Heart right ventricle (tissue), 16 donors: ENCODE data around the gene PCDHGA4. TPM values are rescaled to one million over a fixed set of nuclear protein-coding genes. Genes with fewer than 3 reads are reported as not detected.
"Not testable (repeated sequence)": the region's sequence is repeated elsewhere in the genome, so short reads cannot be mapped to it uniquely, and the experiment has no call there.

Source experiments
- ATAC-seq, 8 donors: fragments of 200-7000 bp; cut with Tn5 transposase; one replicate each; pipeline ENCODE4 v1.9.1; 2020; ENCODE audit warnings: mild to moderate bottlenecking in 8 of 8, moderate library complexity in 8 of 8, moderate number of reproducible peaks in 1 of 8
- DNase-seq, 2 donors: peaks; one replicate each; pipeline ENCODE4 v3.0.0-alpha.2; 2020
- H3K27ac ChIP-seq, 10 donors: fragments of 200-600 bp; sonication (generic) in 2 of 10; one replicate each; pipeline versions ENCODE4 v1.5.0 to v1.8.0; 2020 to 2022; ENCODE audit warnings: mild to moderate bottlenecking in 3 of 10
- H3K27me3 ChIP-seq, 7 donors: fragments of 200-600 bp; one replicate each; pipeline ENCODE4 v1.8.0; 2021 to 2022; ENCODE audit warnings: mild to moderate bottlenecking in 2 of 7
- H3K36me3 ChIP-seq, 9 donors: fragments of 200-600 bp; sonication (generic) in 1 of 9; one replicate each; pipeline versions ENCODE4 v1.5.0 to v1.8.0; 2020 to 2022; ENCODE audit warnings: mild to moderate bottlenecking in 2 of 9
- H3K4me1 ChIP-seq, 9 donors: fragments of 200-600 bp; sonication (generic) in 1 of 9; one replicate each; pipeline versions ENCODE4 v1.5.0 to v1.8.0; 2020 to 2022; ENCODE audit warnings: mild to moderate bottlenecking in 4 of 9
- H3K4me3 ChIP-seq, 10 donors: fragments of 200-600 bp; sonication (generic) in 2 of 10; one replicate each; pipeline versions ENCODE4 v1.5.0 to v1.8.0; 2020 to 2022; ENCODE audit warnings: mild to moderate bottlenecking in 7 of 10, moderate library complexity in 2 of 10
- H3K9me3 ChIP-seq, 11 donors: fragments of 200-600 bp in 10 of 11; sonication (generic) in 2 of 11; one replicate each; pipeline versions ENCODE4 v1.5.0 to v1.8.0; 2013 to 2022; ENCODE audit warnings: mild to moderate bottlenecking in 2 of 11, control low read depth in 1 of 11, moderate library complexity in 1 of 11
- WGBS, 2 donors: extraction: QIAGEN DNeasy Blood & Tissue Kit; methylation state at CpG; one replicate each; pipeline ENCODE4 v1.1.7; 2013; ENCODE audit warnings: inconsistent platforms in 1 of 2; 5-methylcytosine and 5-hydroxymethylcytosine counted together
- intact Hi-C, 10 donors: fragments of 100-400 bp; cut with DNase I; formaldehyde crosslinking; loops; one replicate each; pipeline versions ENCODE4 v1.11.1 to v1.14.2; 2022
- long read RNA-seq, 3 donors: library from polyadenylated mRNA; unstranded; transcript quantifications; one replicate each; pipeline ENCODE4 v2.0.0, GENCODE V29; 2020 to 2021
- polyA plus RNA-seq, 2 donors: library from polyadenylated mRNA; stranded (reverse); fragments of 200-250 nt; gene quantifications; one replicate each; pipeline ENCODE4 v1.2.3, GENCODE V29; 2013
- total RNA-seq, 10 donors: library from RNA; stranded (reverse); fragmentation: NEBNext Ultra II Directional in 3 of 10; extraction: Animal tissue kit (Norgen Biotek cat#: 25700) in 3 of 10; gene quantifications; one replicate each; pipeline versions ENCODE4 v1.2.1 to v1.2.4, GENCODE V29; 2021 to 2023
- TF ChIP-seq, protein P1 (sequence below), 9 donors: fragments of 200-600 bp; sonication (generic) in 2 of 9; IDR thresholded peaks; one replicate each; pipeline versions ENCODE4 v1.5.0 to v1.8.0; 2021 to 2022; ENCODE audit warnings: antibody characterized with exemption in 9 of 9, mild to moderate bottlenecking in 5 of 9, moderate library complexity in 1 of 9
- donor health status: Arrhythmogenic right ventricular cardiomyopathy.
- donor health status: ischemic (EF 13 %, LVEDD 7.1; RV severe dilation, severe dysfunction).
- donor health status: healthy with polysubstance abuse.
- donor health status: DM: no; HTN: yes; CAD: no.
- donor health status: DM: no; HTN: no; CAD: no.
- donor health status: ischemic (EF 25% LVEDD 6.9; RV normal size, moderate dysfunction).
- donor health status: ischemic (EF 25% LVEDD 5.7; RV mildly dilated, moderate dysfunction).
- donor health status: healthy.
- donor health status: DM: yes; HTN: yes; CAD: no.
- donor health status: Ischemic cardiomyopathy.
- donor health status: ischemic (EF 35%, LVEDD 5.7; RV mildly dilated, moderate dysfunction).
- donor health status: nonischemic (EF 11% LVEDD 7.7; RV severe dilation, severe dysfunction).
- donor health status: DM: yes; HTN: yes; CAD: no.
- donor health status: PGD.
- donor health status: ischemic (EF 29% LVEDD 5.4; RV normal size, mild dysfunction).
- donor health status: nonischemic (EF 23%, LVEDD 6.1; RV moderate dilation, normal function).

Gene PCDHGA4
- total RNA-seq: 10 to 100 TPM in 8 of 10 donors, 1 to 10 TPM in 2; 7.4 to 16.0 (median 10.5) TPM
- 1 to 10 TPM in 1 of 2 donors, under 1 TPM in 1; 0.70 to 4.8 TPM for polyA plus RNA-seq
- long read RNA-seq, donor 1, partial matches to known transcripts: 0 of 3 reads
- long read RNA-seq, donor 1, other reads (novel, unspliced or antisense): 1 of 3 reads
- long read RNA-seq, donor 2, partial matches to known transcripts: 0 of 2 reads
- long read RNA-seq, donor 2, other reads (novel, unspliced or antisense): 0 of 2 reads
- long read RNA-seq, donor 3, full-length matches to known transcripts: 2 of 2 reads
- long read RNA-seq, donor 3, partial matches to known transcripts: 0 of 2 reads
- long read RNA-seq, donor 3, other reads (novel, unspliced or antisense): 0 of 2 reads

DNA sequence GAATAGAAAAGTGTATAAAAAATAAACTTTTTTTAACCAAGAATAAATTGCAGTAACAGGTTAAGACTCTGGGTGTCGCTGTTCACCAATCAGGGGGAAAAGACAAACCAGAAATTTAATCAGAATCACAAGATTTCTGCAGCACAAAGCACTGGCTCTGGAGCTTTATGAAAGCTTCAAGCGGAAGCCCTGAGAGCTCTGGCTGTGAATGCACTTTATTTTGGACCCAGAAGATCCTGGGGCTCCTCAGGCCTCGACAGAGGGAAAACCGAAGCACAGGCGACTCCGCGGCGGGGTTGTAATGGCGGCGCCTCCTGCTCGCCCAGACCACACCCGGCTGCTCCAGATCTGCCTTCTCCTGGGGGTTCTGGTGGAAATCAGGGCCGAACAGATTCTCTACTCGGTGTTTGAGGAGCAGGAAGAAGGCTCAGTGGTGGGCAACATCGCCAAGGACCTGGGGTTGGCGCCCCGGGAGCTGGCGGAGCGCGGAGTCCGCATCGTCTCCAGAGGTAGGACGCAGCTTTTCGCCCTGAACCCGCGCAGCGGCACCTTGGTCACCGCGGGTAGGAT lies at the start of gene PCDHGA4:
PCDHGA4 (plus strand) TSS at position 122 of the 570 bp plus-strand sequence; CDS start at position 209, 87 bp downstream.
- peaks cover 0 to 45% (median 0%) of the 10 kb centered on the region in 7 donors for H3K27me3 ChIP-seq
- DNase-seq: no peak
- TF ChIP-seq, protein P1, sequence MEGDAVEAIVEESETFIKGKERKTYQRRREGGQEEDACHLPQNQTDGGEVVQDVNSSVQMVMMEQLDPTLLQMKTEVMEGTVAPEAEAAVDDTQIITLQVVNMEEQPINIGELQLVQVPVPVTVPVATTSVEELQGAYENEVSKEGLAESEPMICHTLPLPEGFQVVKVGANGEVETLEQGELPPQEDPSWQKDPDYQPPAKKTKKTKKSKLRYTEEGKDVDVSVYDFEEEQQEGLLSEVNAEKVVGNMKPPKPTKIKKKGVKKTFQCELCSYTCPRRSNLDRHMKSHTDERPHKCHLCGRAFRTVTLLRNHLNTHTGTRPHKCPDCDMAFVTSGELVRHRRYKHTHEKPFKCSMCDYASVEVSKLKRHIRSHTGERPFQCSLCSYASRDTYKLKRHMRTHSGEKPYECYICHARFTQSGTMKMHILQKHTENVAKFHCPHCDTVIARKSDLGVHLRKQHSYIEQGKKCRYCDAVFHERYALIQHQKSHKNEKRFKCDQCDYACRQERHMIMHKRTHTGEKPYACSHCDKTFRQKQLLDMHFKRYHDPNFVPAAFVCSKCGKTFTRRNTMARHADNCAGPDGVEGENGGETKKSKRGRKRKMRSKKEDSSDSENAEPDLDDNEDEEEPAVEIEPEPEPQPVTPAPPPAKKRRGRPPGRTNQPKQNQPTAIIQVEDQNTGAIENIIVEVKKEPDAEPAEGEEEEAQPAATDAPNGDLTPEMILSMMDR (IDR thresholded peaks at IDR 0.05): peak; percentile 13 to 61 (median 49)
- H3K4me1 ChIP-seq: peaks cover 0 to 34% (median 4%) of the 10 kb centered on the region in 9 donors
- peak within 1 kb of the TSS in 8 of 10 donors; percentile 2 to 40 (median 34) for H3K4me3 ChIP-seq
- peaks cover 0 to 98% (median 49%) of the 10 kb centered on the region in 11 donors for H3K9me3 ChIP-seq
- WGBS, 2 donors: 18 to 21% methylated on average over 29 of the region's 29 CpGs
- intact Hi-C loops: loop anchor here in 2 of 10 donors (5.0 to 10.0 kb wide), 2 partner anchors 37 to 50 kb away; partner anchors contain the start of genes PCDHGA8 (in 1 of the 2), PCDHGA9 (in 1 of the 2) and PCDHGB6 (in 1 of the 2)
- H3K27ac ChIP-seq: no peak within 1 kb of the TSS
- H3K36me3 ChIP-seq: peaks cover 0 to 44% (median 0%) of the 10 kb centered on the region in 9 donors
- no peak for ATAC-seq

DNA sequence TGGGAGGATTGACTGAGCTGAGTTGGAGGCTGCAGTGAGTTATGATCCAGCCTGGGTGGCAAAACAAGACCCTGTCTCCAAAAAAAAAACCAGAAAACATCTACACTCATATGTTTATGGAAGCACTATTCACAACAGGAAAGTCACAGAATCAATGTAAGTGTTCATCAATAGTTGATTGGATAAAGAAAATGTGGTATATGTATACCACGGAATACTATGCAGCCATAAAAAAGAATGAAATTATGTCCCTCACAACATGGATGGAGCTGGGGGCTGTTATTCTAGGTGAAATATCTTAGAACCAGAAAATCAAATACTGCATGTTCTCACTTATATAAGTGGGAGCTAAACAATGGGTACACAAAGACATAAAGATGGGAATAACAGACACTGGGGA lies 48.2 kb upstream of the PCDHGA4 start:
- ATAC-seq: no peak

GRCh38 chr5:141313711-141314110 lies 41.1 kb upstream of the PCDHGA4 start:
- ATAC-seq: no peak
- DNase-seq: no peak
- intact Hi-C loops: loop anchor here in 3 of 10 donors (5.0 to 10.0 kb wide), 3 partner anchors 59 to 89 kb away; partner anchors contain the start of gene PCDHB14 (in 1 of the 3)
- H3K27me3 ChIP-seq: no peaks in the 10 kb centered on the region
- H3K4me3 ChIP-seq: no peak overlapping the region
- H3K9me3 ChIP-seq: peaks cover 0 to 100% (median 91%) of the 10 kb centered on the region in 11 donors
- H3K36me3 ChIP-seq: peaks cover 0 to 60% (median 10%) of the 10 kb centered on the region in 9 donors
- TF ChIP-seq, protein P1 (IDR thresholded peaks at IDR 0.05): no peak
- peaks cover 0 to 8% (median 0%) of the 10 kb centered on the region in 9 donors for H3K4me1 ChIP-seq
- H3K27ac ChIP-seq: no peak overlapping the region

More for the DNA sequence above, 48.2 kb upstream of the PCDHGA4 start:
- TF ChIP-seq, protein P1 (IDR thresholded peaks at IDR 0.05): no peak
- WGBS, 2 donors: 97 to 100% methylated on average over 1 of the region's 1 CpG
- no peaks in the 10 kb centered on the region for H3K36me3 ChIP-seq
- H3K4me1 ChIP-seq: no peaks in the 10 kb centered on the region
- intact Hi-C loops: no loop called here
- H3K4me3 ChIP-seq: no peak overlapping the region
- no peak overlapping the region for H3K27ac ChIP-seq
- no peak for DNase-seq
- H3K9me3 ChIP-seq: peaks cover 0 to 100% (median 81%) of the 10 kb centered on the region in 11 donors
- no peaks in the 10 kb centered on the region for H3K27me3 ChIP-seq

GRCh38 chr5:141316963-141317362 lies 37.9 kb upstream of the PCDHGA4 start:
- peaks cover 0 to 22% (median 13%) of the 10 kb centered on the region in 9 donors for H3K4me1 ChIP-seq
- H3K27ac ChIP-seq, H3K27me3 ChIP-seq, H3K4me3 ChIP-seq, ATAC-seq, DNase-seq: not testable (repeated sequence)
- H3K9me3 ChIP-seq: peaks cover 0 to 94% (median 78%) of the 10 kb centered on the region in 11 donors
- H3K36me3 ChIP-seq: peaks cover 0 to 74% (median 21%) of the 10 kb centered on the region in 9 donors
- intact Hi-C loops: loop anchor here in 2 of 10 donors (10.0 kb wide), 2 partner anchors 62 to 92 kb away; partner anchors contain the start of gene PCDHB14 (in 1 of the 2)
- 84 to 87% methylated on average over 4 of the region's 4 CpGs for WGBS, 2 donors
